ENCODE results near the gene KDELR3.

KDELR3 gene

GRCh38 chr22:38440747-38441350, 27.0 kb upstream of the KDELR3 start:
- DNase-seq (ENCODE audit: low read depth) = no peak

- no peak for DNase-seq (ENCODE audit: low read depth)
These were observed 26.1 kb upstream of the KDELR3 start for GRCh38 chr22:38441620-38442287.

GRCh38 chr22:38442967-38443627, 24.8 kb upstream of the KDELR3 start:
- DNase-seq (ENCODE audit: low read depth) = no peak

- no peak for DNase-seq (ENCODE audit: low read depth)
These were observed 24.0 kb upstream of the KDELR3 start for GRCh38 chr22:38443628-38444521.

GRCh38 chr22:38444783-38445182, 23.1 kb upstream of the KDELR3 start:
- no peak for DNase-seq (ENCODE audit: low read depth)

GRCh38 chr22:38446018-38446601, 21.8 kb upstream of the KDELR3 start:
- DNase-seq (ENCODE audit: low read depth) = no peak

GRCh38 chr22:38448945-38449745, 18.8 kb upstream of the KDELR3 start:
- DNase-seq (ENCODE audit: low read depth) = no peak

GRCh38 chr22:38449776-38450175, 18.1 kb upstream of the KDELR3 start:
- DNase-seq (ENCODE audit: low read depth) = no peak

GRCh38 chr22:38450234-38450797, 17.6 kb upstream of the KDELR3 start:
- DNase-seq (ENCODE audit: low read depth) = no peak

GRCh38 chr22:38451404-38451803, 16.5 kb upstream of the KDELR3 start:
- DNase-seq (ENCODE audit: low read depth) = no peak

GRCh38 chr22:38451864-38452263, 16.0 kb upstream of the KDELR3 start:
- no peak for DNase-seq (ENCODE audit: low read depth)

GRCh38 chr22:38452373-38453065, 15.4 kb upstream of the KDELR3 start:
- DNase-seq (ENCODE audit: low read depth) = no peak

GRCh38 chr22:38453066-38453672, 14.7 kb upstream of the KDELR3 start:
- DNase-seq (ENCODE audit: low read depth) = no peak

- no peak for DNase-seq (ENCODE audit: low read depth)
These were observed 13.9 kb upstream of the KDELR3 start for GRCh38 chr22:38453996-38454352.

- DNase-seq (ENCODE audit: low read depth) = no peak
These were observed 13.4 kb upstream of the KDELR3 start for GRCh38 chr22:38454353-38455075.

GRCh38 chr22:38455076-38455529, 12.8 kb upstream of the KDELR3 start, which contains the start of gene KCNJ4:
Gene KCNJ4 (minus strand): TSS chr22:38455199. CDS start chr22:38428132, 27,067 bp downstream.
- no peak for DNase-seq (ENCODE audit: low read depth)

- no peak for DNase-seq (ENCODE audit: low read depth)
These were observed 12.2 kb upstream of the KDELR3 start for GRCh38 chr22:38455530-38456271.

- no peak for DNase-seq (ENCODE audit: low read depth)
These were observed 11.5 kb upstream of the KDELR3 start for GRCh38 chr22:38456272-38456835.

All from ELR (cell line).